Measurements from ENCODE around the gene OR52B6. TPM values are rescaled to one million over a fixed set of nuclear protein-coding genes. Genes with fewer than 3 reads are reported as not detected.

Gene OR52B6
- total RNA-seq, 1 experiment from 2014 or later = not detected

DNA sequence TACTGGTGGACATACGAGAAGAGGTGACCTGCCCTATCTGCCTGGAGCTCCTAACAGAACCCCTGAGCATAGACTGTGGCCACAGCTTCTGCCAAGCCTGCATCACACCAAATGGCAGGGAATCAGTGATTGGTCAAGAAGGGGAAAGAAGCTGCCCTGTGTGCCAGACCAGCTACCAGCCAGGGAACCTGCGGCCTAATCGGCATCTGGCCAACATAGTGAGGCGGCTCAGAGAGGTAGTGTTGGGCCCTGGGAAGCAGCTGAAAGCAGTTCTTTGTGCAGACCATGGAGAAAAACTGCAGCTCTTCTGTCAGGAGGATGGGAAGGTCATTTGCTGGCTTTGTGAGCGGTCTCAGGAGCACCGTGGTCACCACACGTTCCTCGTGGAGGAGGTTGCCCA, 22.6 kb downstream of the OR52B6 start:
- no peak overlapping the region for H3K4me3 Mint-ChIP-seq (ENCODE audit: low read depth, unreplicated experiment)
- peaks cover 9% of the 10 kb centered on the region for H3K4me1 Mint-ChIP-seq (ENCODE audit: low read depth, unreplicated experiment)
- no peaks in the 10 kb centered on the region for H3K36me3 Mint-ChIP-seq (ENCODE audit: insufficient read depth, unreplicated experiment)
- CTCF ChIA-PET = interaction anchor here (0.6 kb wide), 1 partner anchor 206 kb away, joined by 8 read pairs; no protein-coding TSS in a partner anchor
- TF ChIP-seq, protein P1, sequence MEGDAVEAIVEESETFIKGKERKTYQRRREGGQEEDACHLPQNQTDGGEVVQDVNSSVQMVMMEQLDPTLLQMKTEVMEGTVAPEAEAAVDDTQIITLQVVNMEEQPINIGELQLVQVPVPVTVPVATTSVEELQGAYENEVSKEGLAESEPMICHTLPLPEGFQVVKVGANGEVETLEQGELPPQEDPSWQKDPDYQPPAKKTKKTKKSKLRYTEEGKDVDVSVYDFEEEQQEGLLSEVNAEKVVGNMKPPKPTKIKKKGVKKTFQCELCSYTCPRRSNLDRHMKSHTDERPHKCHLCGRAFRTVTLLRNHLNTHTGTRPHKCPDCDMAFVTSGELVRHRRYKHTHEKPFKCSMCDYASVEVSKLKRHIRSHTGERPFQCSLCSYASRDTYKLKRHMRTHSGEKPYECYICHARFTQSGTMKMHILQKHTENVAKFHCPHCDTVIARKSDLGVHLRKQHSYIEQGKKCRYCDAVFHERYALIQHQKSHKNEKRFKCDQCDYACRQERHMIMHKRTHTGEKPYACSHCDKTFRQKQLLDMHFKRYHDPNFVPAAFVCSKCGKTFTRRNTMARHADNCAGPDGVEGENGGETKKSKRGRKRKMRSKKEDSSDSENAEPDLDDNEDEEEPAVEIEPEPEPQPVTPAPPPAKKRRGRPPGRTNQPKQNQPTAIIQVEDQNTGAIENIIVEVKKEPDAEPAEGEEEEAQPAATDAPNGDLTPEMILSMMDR (IDR thresholded peaks at IDR 0.05; ENCODE audit: unreplicated experiment) = no peak
- no TSS peak for BruUV-seq (replicated peaks)
- no peak overlapping the region for H3K27ac Mint-ChIP-seq (ENCODE audit: unreplicated experiment)
- intact Hi-C loops (cut with micrococcal nuclease; ENCODE audit: unreplicated experiment) = loop anchor here (5.0 kb wide), 1 partner anchor 289 kb away; the partner anchor contains the start of gene OR52E5
- no peak for DNase-seq
- no peaks in the 10 kb centered on the region for H3K27me3 Mint-ChIP-seq (ENCODE audit: unreplicated experiment)
- no peaks in the 10 kb centered on the region for H3K9me3 Mint-ChIP-seq (ENCODE audit: low read depth, unreplicated experiment)

GRCh38 chr11:5604896-5605295, 24.2 kb downstream of the OR52B6 start:
- Mint-ChIP-seq H3K27me3 (ENCODE audit: unreplicated experiment) (no peaks in the 10 kb centered on the region), H3K36me3 (ENCODE audit: insufficient read depth, unreplicated experiment) (no peaks in the 10 kb centered on the region), H3K27ac (ENCODE audit: unreplicated experiment) (no peak overlapping the region), H3K4me3 (ENCODE audit: low read depth, unreplicated experiment) (no peak overlapping the region), H3K9me3 (ENCODE audit: low read depth, unreplicated experiment) (no peaks in the 10 kb centered on the region), H3K4me1 (ENCODE audit: low read depth, unreplicated experiment) (peaks cover 9% of the 10 kb centered on the region)
- TF ChIP-seq, protein P1 (IDR thresholded peaks at IDR 0.05; ENCODE audit: unreplicated experiment) = no peak
- no TSS peak for BruUV-seq (replicated peaks)
- intact Hi-C loops (cut with micrococcal nuclease; ENCODE audit: unreplicated experiment) = loop anchor here (5.0 kb wide), 1 partner anchor 287 kb away; the partner anchor contains the start of gene OR52E5
- no peak for DNase-seq
- CTCF ChIA-PET = interaction anchor here (1.4 kb wide), 1 partner anchor 9 kb away, joined by 3 read pairs; the partner anchor contains the start of gene TRIM6

DNA sequence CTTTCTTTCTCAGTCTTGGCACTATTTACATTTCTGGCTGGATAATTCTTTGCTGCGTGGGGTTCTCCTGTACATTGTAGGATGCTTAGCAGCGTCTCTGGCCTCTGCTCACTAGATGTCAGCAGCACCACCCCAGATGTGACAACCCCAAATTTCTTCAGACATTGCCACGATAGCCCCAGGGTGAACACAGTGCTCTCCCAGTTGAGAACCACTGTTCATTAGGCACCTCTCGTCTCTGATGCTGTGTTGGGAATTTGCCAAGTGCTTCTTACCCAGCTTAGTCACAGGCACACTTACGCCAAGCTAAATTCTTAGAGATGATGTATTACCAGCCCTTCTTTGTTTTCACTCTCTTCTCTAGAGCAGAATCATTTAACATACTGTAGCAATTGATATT, 25.2 kb downstream of the OR52B6 start:
- BruUV-seq (replicated peaks) = no TSS peak
- DNase-seq = no peak
- CTCF ChIA-PET = interaction anchor here (0.6 to 1.4 kb wide), 3 partner anchors 10 to 79 kb away, joined by 3 to 4 read pairs (median 3); partner anchors contain the start of genes TRIM5 and TRIM6
- H3K27ac Mint-ChIP-seq (ENCODE audit: unreplicated experiment) = no peak overlapping the region
- no peaks in the 10 kb centered on the region for H3K27me3 Mint-ChIP-seq (ENCODE audit: unreplicated experiment)
- H3K36me3 Mint-ChIP-seq (ENCODE audit: insufficient read depth, unreplicated experiment) = no peaks in the 10 kb centered on the region
- no peaks in the 10 kb centered on the region for H3K9me3 Mint-ChIP-seq (ENCODE audit: low read depth, unreplicated experiment)
- TF ChIP-seq, protein P1 (IDR thresholded peaks at IDR 0.05; ENCODE audit: unreplicated experiment) = no peak
- H3K4me1 Mint-ChIP-seq (ENCODE audit: low read depth, unreplicated experiment) = peaks cover 9% of the 10 kb centered on the region
- no peak overlapping the region for H3K4me3 Mint-ChIP-seq (ENCODE audit: low read depth, unreplicated experiment)
- intact Hi-C loops (cut with micrococcal nuclease; ENCODE audit: unreplicated experiment) = no loop called here

DNA sequence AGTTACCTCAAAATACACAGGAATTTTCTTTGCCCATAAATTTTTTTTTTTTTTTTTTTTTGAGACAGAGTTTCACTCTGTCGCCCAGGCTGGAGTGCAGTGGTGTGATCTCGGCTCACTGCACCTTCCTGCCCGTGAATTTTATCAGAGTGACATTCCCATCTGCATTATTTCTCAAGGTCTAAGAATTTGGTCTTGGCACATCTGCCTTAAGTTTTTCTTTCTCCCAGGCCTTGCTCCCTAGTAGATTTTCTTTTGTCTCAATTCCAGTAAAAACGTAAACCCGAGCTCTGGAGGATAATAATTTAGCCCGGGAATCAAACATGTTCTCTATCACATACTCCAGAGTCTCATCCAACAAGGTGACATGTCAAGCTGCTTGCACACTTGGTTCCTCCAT, 28.1 kb downstream of the OR52B6 start:
- Mint-ChIP-seq H3K27ac (ENCODE audit: unreplicated experiment) (no peak overlapping the region), H3K9me3 (ENCODE audit: low read depth, unreplicated experiment) (no peaks in the 10 kb centered on the region), H3K36me3 (ENCODE audit: insufficient read depth, unreplicated experiment) (no peaks in the 10 kb centered on the region), H3K4me3 (ENCODE audit: low read depth, unreplicated experiment) (no peak overlapping the region), H3K27me3 (ENCODE audit: unreplicated experiment) (no peaks in the 10 kb centered on the region), H3K4me1 (ENCODE audit: low read depth, unreplicated experiment) (no peaks in the 10 kb centered on the region)
- BruUV-seq (replicated peaks) = no TSS peak
- no peak for DNase-seq
- TF ChIP-seq, protein P1 (IDR thresholded peaks at IDR 0.05; ENCODE audit: unreplicated experiment) = no peak
- intact Hi-C loops (cut with micrococcal nuclease; ENCODE audit: unreplicated experiment) = no loop called here
- CTCF ChIA-PET = no interaction called here

Measured in Calu3 (cell line).